AML-193 (cell line): ENCODE data around the gene NPAS3.

Experiments
- DNase-seq, 2 experiments: peaks; one replicate each; lab custom pipeline; 2025; lab: John Stamatoyannopoulos, UW

Gene NPAS3

DNA sequence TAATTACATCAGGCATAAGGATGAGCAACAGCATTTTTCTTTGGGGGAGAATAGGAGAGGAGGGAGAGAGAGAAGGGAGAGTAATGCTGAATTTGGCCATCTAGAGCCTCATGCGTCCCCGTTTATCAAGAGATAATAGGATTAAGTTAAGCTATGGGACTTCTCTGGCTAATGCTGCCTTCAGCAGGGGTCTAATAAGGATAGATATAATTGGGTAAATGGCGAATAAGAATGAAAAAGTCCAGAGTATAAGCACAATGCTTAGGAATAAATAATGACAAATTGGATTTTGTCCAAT, 542.2 kb downstream of the NPAS3 start:
- DNase-seq = no peak

DNA sequence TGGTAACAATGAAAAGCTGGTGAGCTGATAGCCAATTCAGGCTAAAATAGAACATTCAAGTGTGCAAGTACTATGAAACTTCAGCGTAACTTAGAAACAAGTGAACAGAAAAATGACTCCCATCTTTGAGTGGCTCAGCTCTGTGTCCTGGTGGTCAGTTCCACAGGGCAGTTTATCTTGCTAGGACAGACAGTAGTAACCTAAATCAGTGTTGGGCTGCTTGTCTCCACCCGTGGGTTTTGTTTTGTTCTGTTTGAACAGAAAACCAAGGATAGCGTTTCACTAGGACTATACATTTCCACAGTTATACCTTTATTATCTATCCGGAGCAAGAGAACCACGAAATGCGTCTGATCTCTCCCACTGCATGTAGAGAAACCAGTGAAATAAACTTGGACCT, 544.4 kb downstream of the NPAS3 start:
- DNase-seq = no peak

DNA sequence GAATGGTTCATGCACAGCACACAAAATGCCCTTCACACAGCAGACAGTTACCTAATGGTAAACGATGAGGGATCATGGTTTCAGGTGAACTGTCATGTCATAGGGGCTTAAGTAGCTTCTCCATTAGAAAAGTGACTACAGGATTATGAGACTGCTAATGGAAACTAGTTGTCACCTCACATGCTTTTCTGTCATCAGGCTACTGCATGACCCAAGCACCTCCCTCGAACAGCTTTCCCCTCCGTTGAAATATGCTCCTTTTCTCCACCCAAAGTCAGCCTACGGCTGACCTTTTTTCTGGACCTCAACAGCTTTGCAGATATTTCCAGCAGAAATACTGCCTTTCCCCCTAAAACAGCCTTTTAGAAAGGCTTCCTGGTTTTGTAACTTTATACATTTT, 544.9 kb downstream of the NPAS3 start:
- no peak for DNase-seq

DNA sequence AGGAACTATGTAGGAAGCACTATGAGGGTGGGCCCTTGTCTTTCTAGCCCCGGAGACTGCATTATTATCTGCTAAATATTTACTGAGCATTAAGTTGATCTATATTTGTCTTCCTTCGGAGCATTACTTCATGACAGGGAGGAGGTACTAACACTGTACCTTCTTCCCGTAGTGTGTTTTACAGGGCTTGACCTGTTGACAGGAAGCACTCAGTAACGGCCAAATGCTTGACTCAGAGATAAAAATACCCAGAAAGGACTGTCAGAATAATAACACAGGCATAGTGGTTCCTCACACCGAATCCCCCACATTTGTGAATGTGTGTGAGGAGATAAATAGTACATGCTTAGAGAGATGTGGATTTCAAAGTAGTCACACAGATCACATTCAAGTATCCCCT, 545.6 kb downstream of the NPAS3 start:
- DNase-seq = no peak

DNA sequence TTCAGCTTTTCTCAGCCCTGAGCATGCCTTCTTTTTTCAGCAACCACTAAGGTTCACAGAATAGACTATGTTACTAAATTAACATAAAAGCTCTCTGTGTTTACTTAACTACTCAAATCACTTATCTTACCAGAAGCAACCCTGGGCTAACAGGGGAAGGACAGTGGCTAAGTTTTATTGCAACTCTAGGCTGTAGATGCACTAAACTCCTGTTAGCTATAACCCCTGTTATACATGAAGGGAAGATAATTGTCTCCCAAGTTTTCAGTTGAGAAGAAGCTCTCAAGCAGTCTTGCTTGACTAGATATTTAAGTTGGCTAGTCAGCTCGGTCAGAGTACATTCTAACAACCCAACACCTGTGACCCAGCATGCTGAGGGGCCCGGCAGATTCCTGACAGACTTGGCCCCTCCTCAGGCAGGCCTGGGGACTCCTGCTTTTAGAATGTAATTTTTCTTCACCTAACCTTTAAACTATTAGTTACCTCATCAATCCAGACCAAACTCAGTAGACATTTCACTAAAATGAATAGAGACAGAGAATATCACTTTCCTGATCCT, 547.7 kb downstream of the NPAS3 start:
- DNase-seq = no peak

DNA sequence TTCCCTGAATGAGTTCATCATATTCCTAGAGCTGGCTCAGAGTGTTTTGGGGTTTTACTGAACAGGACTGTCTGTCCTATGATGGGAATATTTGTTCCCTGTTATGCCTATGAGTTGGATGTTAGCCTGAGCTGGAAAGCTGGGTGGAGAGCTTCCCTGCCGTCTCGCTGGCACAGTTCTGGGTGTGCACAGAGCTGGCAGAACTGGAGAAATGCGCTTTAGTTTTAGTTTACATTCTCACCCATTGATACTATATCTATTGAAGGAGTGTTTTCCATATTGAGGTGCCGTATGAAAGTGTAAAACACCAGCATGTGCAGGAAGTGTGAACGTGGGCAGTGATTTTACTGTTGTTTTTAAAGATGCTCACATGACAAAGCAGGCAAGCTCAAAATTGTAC, 549.9 kb downstream of the NPAS3 start:
- no peak for DNase-seq

DNA sequence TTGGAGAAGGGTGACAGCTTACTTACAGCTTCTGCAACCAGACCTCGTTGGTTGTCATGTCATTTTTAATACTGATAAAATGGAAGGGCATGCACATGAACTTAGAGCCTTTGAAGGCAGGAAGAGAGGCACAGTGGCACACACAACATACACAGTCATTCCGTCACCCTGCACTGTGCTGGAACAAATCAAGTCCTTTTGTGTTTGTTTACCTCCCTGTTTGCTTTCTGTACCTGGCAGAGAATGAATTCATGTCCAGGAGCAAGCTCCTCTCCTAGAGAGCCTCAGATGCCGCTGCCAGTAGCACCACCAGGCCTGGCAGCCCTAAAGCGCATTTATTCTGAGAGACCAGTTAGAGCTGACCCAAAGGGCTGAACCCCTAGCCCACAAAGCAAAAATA, 551.9 kb downstream of the NPAS3 start:
- no peak for DNase-seq

DNA sequence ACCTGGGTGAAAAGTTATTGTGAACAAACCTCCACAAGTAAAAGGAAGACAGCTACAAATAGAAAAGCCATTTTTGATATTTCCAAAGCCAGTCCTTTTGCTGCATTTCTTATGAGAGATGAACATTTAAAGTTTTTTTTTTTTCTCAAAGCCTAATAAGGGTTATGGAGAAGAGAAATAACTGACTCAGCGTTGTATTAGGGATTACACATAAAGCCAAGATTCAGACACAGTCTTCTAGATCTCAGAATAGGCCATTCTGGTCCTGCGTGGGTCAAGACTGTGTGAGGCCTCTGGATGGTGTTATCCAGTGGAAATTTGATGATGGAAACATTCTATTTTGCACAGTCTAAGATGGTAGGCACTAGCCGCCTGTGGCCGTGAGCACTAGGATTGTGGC, 552.4 kb downstream of the NPAS3 start:
- no peak for DNase-seq

DNA sequence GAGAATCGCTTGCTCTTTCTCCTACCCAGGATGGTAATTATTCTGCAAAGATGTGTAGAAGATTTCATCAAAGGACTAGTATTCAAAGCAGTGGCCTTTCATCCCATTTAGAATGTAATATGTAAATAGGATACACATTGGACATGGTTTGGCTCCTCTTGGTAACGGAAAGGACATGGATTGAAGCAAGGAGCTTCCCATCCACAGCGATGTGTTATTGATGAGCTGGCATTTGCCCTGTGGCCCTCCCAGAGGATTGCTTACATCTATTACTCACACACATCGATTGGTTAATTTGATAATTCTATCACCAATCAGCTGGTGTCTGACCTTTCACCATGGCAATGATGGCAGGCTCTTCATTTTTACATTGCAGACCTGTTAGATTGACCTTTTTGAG, 553.8 kb downstream of the NPAS3 start:
- no peak for DNase-seq

DNA sequence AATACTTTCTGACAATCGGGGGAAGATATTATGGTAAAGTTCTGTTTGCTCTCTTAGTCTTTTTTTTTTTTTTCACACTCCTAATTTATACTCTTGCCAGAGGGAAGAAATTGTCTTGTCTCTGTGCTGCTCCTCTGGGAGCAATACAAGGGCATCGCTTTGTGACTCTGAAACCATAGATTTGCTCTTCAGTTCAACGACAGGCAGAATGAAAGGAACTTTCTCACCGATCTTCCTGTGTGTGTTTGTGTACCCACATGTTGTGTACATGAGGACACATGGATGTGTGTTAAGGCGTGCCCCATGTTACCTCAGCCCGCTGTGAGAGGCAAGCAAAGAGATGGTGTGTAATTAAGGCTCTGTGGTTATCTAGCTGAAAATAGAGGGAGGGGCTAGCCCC, 554.6 kb downstream of the NPAS3 start:
- no peak for DNase-seq

DNA sequence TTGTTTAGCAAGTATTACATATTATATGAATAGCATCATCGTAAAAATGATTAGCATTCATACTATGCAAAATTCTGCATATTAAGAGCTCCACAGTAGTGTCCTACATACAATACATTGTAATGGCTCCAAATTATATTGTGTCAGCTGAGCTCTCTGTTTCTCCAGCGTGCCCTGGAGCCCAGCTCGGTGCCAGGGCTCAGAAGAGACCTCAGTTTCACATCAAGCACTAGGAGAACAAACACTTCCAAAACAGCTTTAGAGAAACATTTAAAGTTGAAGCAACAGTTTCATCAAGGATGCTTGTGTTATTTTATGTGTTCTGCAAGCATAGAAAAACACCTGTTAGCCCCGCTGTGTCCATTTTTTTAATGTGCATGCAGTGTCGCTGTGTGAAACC, 555.3 kb downstream of the NPAS3 start:
- DNase-seq = no peak

DNA sequence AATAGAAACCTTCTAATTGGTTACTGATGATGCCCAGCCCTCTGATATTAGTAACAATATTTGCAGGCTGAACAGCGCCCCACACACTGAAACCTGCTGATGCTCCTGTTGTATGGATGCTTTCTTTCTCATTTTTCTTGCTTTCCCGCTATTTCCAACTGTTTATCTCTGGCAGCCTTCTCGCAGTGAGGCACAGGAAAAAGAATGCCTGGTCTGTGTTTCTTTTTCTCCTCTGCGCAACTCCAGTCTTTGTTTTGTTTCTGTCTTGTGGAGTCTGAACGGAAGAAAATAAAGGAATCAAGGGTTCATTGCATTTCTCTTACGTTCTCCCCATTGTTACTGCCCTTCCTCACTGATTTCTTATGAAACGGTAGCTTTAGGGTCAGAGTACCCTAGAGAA, 561.0 kb downstream of the NPAS3 start:
- no peak for DNase-seq

DNA sequence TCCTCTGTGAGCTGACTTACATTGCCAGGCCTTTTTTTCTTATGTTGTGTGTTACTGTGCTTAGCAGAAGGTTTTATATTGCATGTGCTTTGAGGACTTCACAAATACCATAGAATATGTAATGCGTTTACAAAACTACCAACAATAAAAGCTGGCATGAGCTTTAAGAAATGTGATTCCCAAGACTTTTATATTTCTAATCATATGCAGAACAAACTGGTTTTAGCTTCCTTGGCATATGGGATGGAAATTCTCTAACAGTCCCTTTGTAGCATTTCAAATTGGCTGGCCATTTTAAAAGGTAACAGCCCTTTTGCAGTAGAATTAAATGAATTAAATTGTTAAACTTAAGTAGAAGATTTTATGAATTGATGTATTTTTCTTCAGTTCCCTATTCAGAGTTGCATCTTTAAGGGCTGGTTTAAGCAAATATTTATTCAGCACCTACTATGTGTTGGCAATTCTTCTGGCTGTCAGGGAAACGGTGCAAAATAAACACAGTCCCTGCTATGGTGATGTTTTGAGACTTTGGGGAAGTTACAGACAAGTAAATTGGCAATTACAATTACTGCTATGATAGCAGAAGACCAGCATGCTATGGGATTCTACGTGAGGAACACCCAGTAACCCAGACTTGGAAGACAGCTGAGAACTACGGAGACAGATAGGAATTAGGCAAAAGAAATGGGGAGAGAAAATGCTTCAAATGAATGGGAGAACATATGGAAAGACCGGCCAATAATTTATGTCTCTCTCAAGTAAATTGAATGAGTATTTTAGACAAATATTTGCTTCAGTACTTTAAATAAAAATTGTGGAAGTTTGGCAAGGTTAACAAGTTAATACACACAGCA, 565.8 kb downstream of the NPAS3 start:
- DNase-seq = no peak

DNA sequence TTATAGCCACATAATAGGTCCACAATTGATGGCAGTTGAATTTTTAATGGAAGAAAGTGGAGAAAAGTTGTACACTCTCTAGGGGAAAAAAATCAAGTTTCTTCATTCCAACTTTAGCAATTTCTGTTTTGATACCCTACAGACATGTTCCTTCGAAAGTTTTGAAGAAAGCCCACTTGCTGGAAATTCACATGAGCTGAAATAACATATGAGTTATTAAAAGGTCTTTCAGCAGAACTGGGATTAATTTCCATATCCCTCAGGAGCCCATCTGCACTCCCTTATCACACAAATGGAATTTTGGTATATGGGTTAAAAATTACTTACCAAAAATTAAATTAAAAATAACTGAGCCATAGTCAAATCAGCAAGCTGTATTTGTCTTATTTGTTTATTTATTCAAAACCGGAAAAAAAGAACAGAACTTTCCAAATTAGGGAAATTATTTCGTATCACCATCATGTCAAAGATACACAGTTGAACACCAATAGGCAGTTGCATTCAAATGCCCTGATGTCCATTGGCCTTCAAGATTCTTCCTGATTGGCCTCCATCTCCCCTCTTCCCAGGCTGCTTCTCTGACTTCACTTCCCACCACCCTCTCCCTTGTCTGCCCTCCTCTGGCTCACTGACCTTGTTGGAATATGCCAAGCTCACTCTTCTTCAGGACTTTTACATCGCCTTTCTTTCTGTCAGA, 566.7 kb downstream of the NPAS3 start:
- no peak for DNase-seq

DNA sequence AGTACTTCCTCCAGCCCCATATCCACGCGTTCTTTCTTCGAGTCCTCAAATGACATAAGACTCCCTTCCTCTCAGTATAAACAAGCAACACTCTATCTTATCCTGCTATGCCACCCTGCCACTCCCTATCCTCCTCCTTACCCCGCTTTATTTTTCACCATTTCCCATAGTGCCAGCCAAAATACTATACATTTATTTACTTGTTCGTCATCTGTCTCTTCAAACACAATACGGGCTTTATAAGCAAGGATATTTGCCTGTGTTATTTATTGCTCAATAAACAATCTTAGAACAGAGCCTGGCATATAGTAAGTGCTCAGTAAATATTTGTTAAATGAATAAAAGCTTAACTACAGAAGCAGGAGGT, 567.3 kb downstream of the NPAS3 start:
- DNase-seq = no peak

DNA sequence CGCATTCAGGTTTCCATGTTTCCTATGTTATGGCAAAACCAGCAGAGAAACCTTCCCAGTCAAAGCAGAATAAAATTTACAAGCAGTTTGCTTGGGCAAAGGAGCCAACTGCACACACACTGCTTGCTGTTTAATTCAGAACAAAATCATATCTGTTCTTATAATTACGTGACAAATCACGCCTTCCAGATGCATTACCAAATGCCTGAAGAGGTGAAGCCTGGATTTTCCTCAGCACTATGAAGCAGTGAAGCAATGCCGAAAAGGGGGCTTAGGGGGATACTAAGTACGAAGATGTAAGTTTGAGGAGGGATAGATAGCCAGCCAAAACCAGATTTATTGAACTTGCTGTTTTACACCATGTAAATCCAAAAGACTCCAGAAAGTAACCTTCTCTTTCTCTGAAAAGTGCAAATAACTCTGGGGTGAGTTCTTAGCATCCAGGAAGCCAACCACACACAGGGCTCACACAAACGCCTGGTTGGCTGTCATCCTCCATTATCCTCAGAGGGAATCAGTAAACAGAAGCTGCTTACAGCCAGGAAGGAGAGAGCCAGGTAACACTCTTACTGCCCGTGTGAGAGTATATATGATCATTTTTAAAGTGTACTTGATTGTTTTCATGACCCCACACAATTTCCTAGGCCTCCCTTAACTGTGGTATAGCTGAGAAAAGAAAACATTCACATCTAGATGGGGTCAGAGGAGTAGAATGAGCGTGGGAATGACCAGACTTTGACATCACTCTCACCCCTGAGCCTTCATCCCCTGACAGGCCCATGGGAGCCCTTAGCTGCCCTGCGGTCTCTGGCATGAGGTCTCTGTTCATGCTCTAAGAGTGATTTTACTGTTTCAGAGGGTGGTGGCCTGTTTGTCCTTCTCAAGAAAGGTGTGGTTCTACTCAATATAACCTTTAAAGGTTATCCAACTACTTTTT, 569.7 kb downstream of the NPAS3 start:
- no peak for DNase-seq

DNA sequence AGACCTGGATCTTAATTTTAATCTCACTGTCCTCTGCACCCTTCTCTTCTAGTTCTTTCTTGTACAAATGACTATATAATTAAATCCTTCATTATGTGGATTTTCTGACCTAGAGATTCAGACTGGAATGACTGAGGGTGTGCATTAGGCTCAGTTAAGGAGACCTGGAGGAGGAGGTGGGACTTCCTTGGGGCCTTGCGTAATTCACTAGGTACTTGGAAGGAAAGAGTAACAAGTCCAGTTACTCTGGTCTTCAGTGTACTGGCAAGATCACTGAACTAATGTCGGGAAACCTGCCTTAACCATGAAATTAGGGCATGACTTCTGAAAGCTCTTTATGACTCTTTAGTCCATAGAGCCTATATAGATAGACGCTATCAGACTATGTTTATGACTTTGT, 570.8 kb downstream of the NPAS3 start:
- no peak for DNase-seq

DNA sequence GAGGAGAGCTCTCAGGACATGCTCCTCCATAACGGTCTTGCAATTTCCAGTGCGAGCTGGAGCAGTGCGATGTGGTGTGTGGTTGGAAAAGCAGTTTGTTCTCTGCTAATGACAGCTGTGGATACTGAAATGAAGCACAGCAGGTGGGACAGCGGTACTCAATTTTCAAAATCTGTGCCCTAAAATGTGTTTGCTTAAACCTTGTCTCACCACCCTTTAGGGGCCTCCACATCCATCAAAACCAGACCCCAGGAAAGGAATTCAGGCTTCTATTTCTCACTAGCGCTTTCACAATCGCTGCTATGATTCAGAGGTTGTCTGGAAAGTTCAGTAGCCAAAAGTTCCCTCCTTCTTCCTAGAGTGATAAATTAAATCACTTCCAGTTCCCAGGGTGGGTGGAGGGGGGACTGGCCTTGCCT, 571.4 kb downstream of the NPAS3 start:
- no peak for DNase-seq

DNA sequence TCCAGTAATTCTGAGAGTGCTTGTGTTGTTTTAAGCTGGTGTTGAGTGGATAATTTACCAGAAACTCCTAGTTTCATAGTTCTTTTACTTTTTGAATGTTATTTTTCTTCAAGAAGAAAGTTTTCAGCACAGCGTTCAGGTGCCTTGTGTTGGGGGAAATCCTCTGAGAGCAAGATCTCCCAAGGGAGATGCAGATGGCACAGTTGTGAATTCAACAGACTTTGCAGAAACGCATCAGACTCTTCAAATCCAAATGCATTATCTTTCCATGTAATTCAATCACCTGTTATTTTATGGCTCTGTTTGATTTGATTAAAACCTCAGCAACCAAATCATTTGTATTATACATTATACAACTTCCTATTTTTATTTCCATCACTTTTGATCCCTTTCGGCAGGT, 572.3 kb downstream of the NPAS3 start:
- no peak for DNase-seq

DNA sequence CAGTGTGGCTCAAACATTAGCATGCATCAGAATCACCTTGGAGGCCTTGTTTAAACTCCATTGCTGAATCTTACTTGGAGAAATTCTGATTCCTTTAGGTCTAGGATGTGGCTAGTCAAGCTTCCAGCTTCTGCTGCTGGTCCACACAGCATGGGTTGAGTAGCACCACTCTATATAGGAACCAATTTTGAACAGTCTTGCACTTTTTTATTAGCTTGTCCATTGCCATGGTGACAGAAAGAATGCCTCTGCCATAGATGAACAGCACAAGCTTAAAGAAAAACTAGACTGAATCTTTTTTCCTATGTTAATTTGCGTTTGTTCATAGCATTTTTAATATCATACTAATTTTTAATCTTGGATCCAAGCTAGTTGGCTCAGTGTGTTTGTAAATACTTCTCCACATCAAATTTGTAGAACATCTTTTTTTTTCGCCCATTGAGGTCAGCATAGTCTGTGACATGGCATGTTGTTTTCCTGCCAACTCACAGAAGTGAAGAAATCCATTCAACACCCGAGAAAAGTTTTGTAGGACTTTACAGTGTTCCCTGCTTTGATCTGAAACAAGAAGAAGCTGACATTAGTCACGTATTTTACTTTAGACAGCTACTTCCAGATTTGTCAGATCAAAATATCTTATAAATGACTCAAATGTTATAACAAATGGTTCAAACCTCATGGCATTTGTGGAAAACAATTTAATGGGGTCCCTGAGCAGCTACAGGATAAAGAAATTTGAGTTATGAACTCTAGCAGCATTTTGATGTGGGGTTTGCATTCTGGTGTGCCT, 573.4 kb downstream of the NPAS3 start:
- DNase-seq = no peak

DNA sequence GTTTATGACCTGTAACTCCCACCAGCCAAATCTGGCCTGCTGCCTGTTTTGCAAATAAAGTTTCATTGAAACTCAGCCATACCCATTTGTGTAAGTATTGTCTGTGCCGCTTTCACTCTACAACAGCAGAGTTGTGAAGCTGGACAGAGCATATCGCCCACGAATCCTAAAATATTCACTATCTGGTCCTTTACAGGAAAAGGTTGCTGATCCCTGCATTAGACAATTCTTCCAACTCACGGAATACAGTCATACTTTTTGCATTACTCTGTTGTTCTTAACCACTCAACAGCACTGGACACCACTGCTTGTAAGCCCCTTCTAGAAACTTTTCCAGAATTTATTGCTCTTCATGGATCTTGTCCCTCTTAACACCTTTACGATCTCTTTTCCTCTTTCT, 576.8 kb downstream of the NPAS3 start:
- DNase-seq = no peak

DNA sequence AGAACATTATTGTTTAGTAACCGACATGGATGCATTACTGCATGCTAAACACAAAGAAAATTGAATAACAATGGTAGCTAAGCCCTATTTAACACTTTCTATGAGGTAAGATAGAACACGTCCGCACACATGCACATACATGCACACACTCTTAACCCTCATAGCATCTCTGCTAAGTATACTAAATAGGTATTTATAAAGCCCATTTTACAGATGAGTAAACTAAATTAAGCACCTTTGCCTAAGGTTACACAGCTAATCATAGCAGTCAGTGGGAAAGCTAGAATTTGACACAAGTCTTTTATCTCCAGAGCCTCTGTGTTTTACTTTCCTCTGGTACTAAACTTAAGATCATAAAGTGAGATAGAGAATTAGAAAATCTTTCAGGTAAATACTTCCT, 577.2 kb downstream of the NPAS3 start:
- DNase-seq = no peak
